Endodermal cell (in vitro differentiated cells): Measurements from ENCODE around the gene MTHFD1L. TPM values are rescaled to one million over a fixed set of nuclear protein-coding genes. Genes with fewer than 3 reads are reported as not detected.
"Not testable (repeated sequence)": the region's sequence is repeated elsewhere in the genome, so short reads cannot be mapped to it uniquely, and the experiment has no call there.

Source experiments
- DNase-seq: peaks from one replicate; pipeline ENCODE4 v3.0.0-alpha.2; 2017
- H3K27ac ChIP-seq: 2 replicates; pipeline ENCODE4 v1.5.1; 2013; ENCODE audit warnings: mild to moderate bottlenecking, low read depth, low read length, moderate library complexity
- H3K27me3 ChIP-seq: 2 replicates; pipeline ENCODE4 v1.6.1; 2013; ENCODE audit warnings: mild to moderate bottlenecking, low read length, moderate library complexity; ENCODE audit not compliant: insufficient read depth, control insufficient read depth, poor library complexity, severe bottlenecking
- H3K36me3 ChIP-seq: 2 replicates; pipeline ENCODE4 v1.7.0; 2013; ENCODE audit warnings: mild to moderate bottlenecking, low read length, moderate library complexity; ENCODE audit not compliant: control insufficient read depth, insufficient read depth
- H3K4me1 ChIP-seq: one replicate; pipeline ENCODE4 v1.7.0; 2013; ENCODE audit warnings: low read length; ENCODE audit not compliant: control insufficient read depth, insufficient read depth
- H3K4me3 ChIP-seq: 2 replicates; pipeline ENCODE4 v1.5.1; 2013; ENCODE audit warnings: mild to moderate bottlenecking, low read length, moderate library complexity
- H3K9ac ChIP-seq: 2 replicates; pipeline ENCODE4 v1.6.1; 2013; ENCODE audit warnings: mild to moderate bottlenecking, low read length, moderate library complexity; ENCODE audit not compliant: poor library complexity, severe bottlenecking; ENCODE audit errors: extremely low read depth
- H3K9me3 ChIP-seq: 2 replicates; pipeline ENCODE4 v1.6.1; 2013; ENCODE audit warnings: mild to moderate bottlenecking, low read length, moderate library complexity; ENCODE audit not compliant: control insufficient read depth
- H3K27ac Mint-ChIP-seq: 2 replicates; pipeline ENCODE4 v1.8.0; 2020; ENCODE audit warnings: mixed read lengths
- H3K27me3 Mint-ChIP-seq: 2 replicates; pipeline ENCODE4 v1.8.0; 2021; ENCODE audit warnings: mild to moderate bottlenecking, mixed read lengths; ENCODE audit not compliant: insufficient read depth
- H3K36me3 Mint-ChIP-seq: 2 replicates; pipeline ENCODE4 v1.8.0; 2020; ENCODE audit warnings: low read depth, mixed read lengths
- H3K4me1 Mint-ChIP-seq: 2 replicates; pipeline ENCODE4 v1.8.0; 2020; ENCODE audit warnings: mixed read lengths
- H3K4me3 Mint-ChIP-seq: 2 replicates; pipeline ENCODE4 v1.8.0; 2020; ENCODE audit warnings: mild to moderate bottlenecking, moderate library complexity, mixed read lengths
- H3K9me3 Mint-ChIP-seq: 2 replicates; pipeline ENCODE4 v1.8.0; 2020; ENCODE audit warnings: mild to moderate bottlenecking, mixed read lengths
- CTCF ChIP-seq: fragments of 200-600 bp; sonication (generic); conservative IDR thresholded peaks from 2 replicates; pipeline ENCODE4 v1.5.0; 2021; ENCODE audit warnings: antibody characterized with exemption, mild to moderate bottlenecking
- WGBS, 2 experiments: methylation state at CpG; one replicate each; pipeline versions ENCODE4 v1.1.5 to v1.1.7; 2013; ENCODE audit warnings: missing lambda C conversion rate in 2 of 2, mixed read lengths in 1 of 2; ENCODE audit not compliant: insufficient coverage in 1 of 2, insufficient read length in 1 of 2; 5-methylcytosine and 5-hydroxymethylcytosine counted together
- total RNA-seq, 2 donors: library from RNA; stranded (reverse); fragmentation: NEBNext Ultra II Directional in 1 of 2; extraction: Animal tissue kit (Norgen Biotek cat#: 25700) in 1 of 2; gene quantifications; 2 replicates in 1 of 2; 3 replicates in 1 of 2; pipeline ENCODE4 v1.2.1, GENCODE V29; 2021

The MTHFD1L gene
- total RNA-seq, 2 donors from 2014 or later: 70.2 to 72.6 TPM

- Mint-ChIP-seq H3K36me3 (peaks cover 9% of the 10 kb centered on the region), H3K27me3 (no peaks in the 10 kb centered on the region), H3K4me3 (no peak overlapping the region), H3K9me3 (no peaks in the 10 kb centered on the region), H3K27ac (no peak overlapping the region), H3K4me1 (peaks cover 5% of the 10 kb centered on the region)
- Histone ChIP-seq H3K27me3 (no peaks in the 10 kb centered on the region), H3K9ac (no peak overlapping the region), H3K4me1 (no peaks in the 10 kb centered on the region), H3K27ac (no peak overlapping the region), H3K4me3 (no peak overlapping the region), H3K9me3 (no peaks in the 10 kb centered on the region), H3K36me3 (peaks cover 9% of the 10 kb centered on the region)
- WGBS, 2 experiments: 96 to 100% methylated on average over 5 to 10 of the region's 10 CpGs
- DNase-seq: peak; percentile 5
- TF ChIP-seq CTCF: no peak
Measured at GRCh38 chr6:151084275-151084674, 218.8 kb downstream of the MTHFD1L start.

GRCh38 chr6:151087055-151087454 lies 221.6 kb downstream of the MTHFD1L start:
- DNase-seq: peak; percentile 5
- H3K27me3 ChIP-seq, H3K4me1 ChIP-seq, H3K4me3 ChIP-seq, H3K9ac ChIP-seq, H3K9me3 ChIP-seq, H3K27ac ChIP-seq, H3K27me3 Mint-ChIP-seq, H3K27ac Mint-ChIP-seq, H3K4me1 Mint-ChIP-seq, H3K4me3 Mint-ChIP-seq, H3K9me3 Mint-ChIP-seq: not testable (repeated sequence)
- WGBS, 2 experiments: 97 to 100% methylated on average over 1 to 7 of the region's 8 CpGs
- peaks cover 12% of the 10 kb centered on the region for H3K36me3 Mint-ChIP-seq
- peaks cover 20% of the 10 kb centered on the region for H3K36me3 ChIP-seq

GRCh38 chr6:151087861-151088598 lies 222.5 kb downstream of the MTHFD1L start:
- peak; percentile 29 for DNase-seq

More at GRCh38 chr6:151087861-151088598, 222.5 kb downstream of the MTHFD1L start:
- Mint-ChIP-seq H3K4me3 (no peak overlapping the region), H3K4me1 (peaks cover 5% of the 10 kb centered on the region), H3K9me3 (no peaks in the 10 kb centered on the region), H3K36me3 (peaks cover 20% of the 10 kb centered on the region), H3K27ac (no peak overlapping the region), H3K27me3 (no peaks in the 10 kb centered on the region)
- 82 to 91% methylated on average over 10 to 14 of the region's 16 CpGs for WGBS, 2 experiments
- TF ChIP-seq CTCF: no peak
- H3K4me1 ChIP-seq: no peaks in the 10 kb centered on the region
- H3K4me3 ChIP-seq: no peak overlapping the region
- H3K27me3 ChIP-seq: no peaks in the 10 kb centered on the region
- H3K27ac ChIP-seq: peak overlapping the region; percentile 44
- H3K36me3 ChIP-seq: peaks cover 30% of the 10 kb centered on the region
- no peaks in the 10 kb centered on the region for H3K9me3 ChIP-seq
- H3K9ac ChIP-seq: no peak overlapping the region
